Putamen (tissue), 1 donor: Measurements from ENCODE around the gene PTPRU.
"Not testable (repeated sequence)": the region's sequence is repeated elsewhere in the genome, so short reads cannot be mapped to it uniquely, and the experiment has no call there.

Source experiments
- DNase-seq: peaks from one replicate; pipeline ENCODE4 v3.0.0-alpha.2; 2016; ENCODE audit warnings: low spot score

The PTPRU gene

GRCh38 chr1:29290414-29290985 lies 54.2 kb downstream of the PTPRU start:
- no peak for DNase-seq

- no peak for DNase-seq
Observed at GRCh38 chr1:29291756-29292155, 55.4 kb downstream of the PTPRU start.

- no peak for DNase-seq
Observed at GRCh38 chr1:29292344-29292743, 56.0 kb downstream of the PTPRU start.

GRCh38 chr1:29297450-29297849 lies 61.1 kb downstream of the PTPRU start:
- no peak for DNase-seq

- DNase-seq, result no peak
Observed at GRCh38 chr1:29298246-29298645, 61.9 kb downstream of the PTPRU start.

- DNase-seq, result no peak
Observed at GRCh38 chr1:29299446-29299845, 63.1 kb downstream of the PTPRU start.

- not testable (repeated sequence) for DNase-seq
Observed at GRCh38 chr1:29301732-29302131, 65.4 kb downstream of the PTPRU start.

- no peak for DNase-seq
Observed at GRCh38 chr1:29303201-29304024, 67.1 kb downstream of the PTPRU start.

GRCh38 chr1:29304025-29304684 lies 67.8 kb downstream of the PTPRU start:
- no peak for DNase-seq

- no peak for DNase-seq
Observed at GRCh38 chr1:29305943-29306342, 69.6 kb downstream of the PTPRU start.

GRCh38 chr1:29306471-29307140 lies 70.3 kb downstream of the PTPRU start:
- DNase-seq, result no peak

- no peak for DNase-seq
Observed at GRCh38 chr1:29309075-29309474, 72.8 kb downstream of the PTPRU start.

- no peak for DNase-seq
Observed at GRCh38 chr1:29309621-29310020, 73.3 kb downstream of the PTPRU start.

- DNase-seq, result no peak
Observed at GRCh38 chr1:29310616-29311180, 74.4 kb downstream of the PTPRU start.

GRCh38 chr1:29311352-29312030 lies 75.2 kb downstream of the PTPRU start:
- no peak for DNase-seq

- no peak for DNase-seq
Observed at GRCh38 chr1:29312469-29313461, 76.4 kb downstream of the PTPRU start.

- not testable (repeated sequence) for DNase-seq
Observed at GRCh38 chr1:29314685-29315084, 78.4 kb downstream of the PTPRU start.

GRCh38 chr1:29315262-29315661 lies 78.9 kb downstream of the PTPRU start:
- DNase-seq, result no peak

GRCh38 chr1:29315876-29316275 lies 79.6 kb downstream of the PTPRU start:
- DNase-seq, result no peak
